AG04450 (cell line): Measurements from ENCODE around the gene CCL11. TPM values are rescaled to one million over a fixed set of nuclear protein-coding genes. Genes with fewer than 3 reads are reported as not detected.
A peak's percentile ranks its signal among the peaks of the same experiment; 100 is the strongest.

Source experiments
- CTCF ChIA-PET: fragments of 300-600, 350-600 bp; formaldehyde crosslinking; extraction: SDS; loops from one replicate; lab custom pipeline; 2022; ENCODE audit warnings: antibody characterized with exemption, inconsistent platforms; lab: Charles Lee
- POLR2A ChIA-PET: fragments of 350-600 bp; formaldehyde crosslinking; extraction: SDS; loops from one replicate; lab custom pipeline; 2021; ENCODE audit warnings: antibody characterized with exemption, inconsistent platforms; lab: Yijun Ruan, JAX
- DNase-seq: peaks from one replicate; pipeline ENCODE4 v3.0.0-alpha.2; 2011; ENCODE audit warnings: low read depth, low spot score
- H3K27ac ChIP-seq: one replicate; pipeline ENCODE4 v1.5.1; 2012; ENCODE audit warnings: low read depth, low read length, control low read depth
- H3K27me3 ChIP-seq: one replicate; pipeline ENCODE4 v1.6.0; 2012; ENCODE audit warnings: low read length; ENCODE audit not compliant: control insufficient read depth, insufficient read depth
- H3K4me3 ChIP-seq: 2 replicates; pipeline ENCODE4 v1.5.1; 2011; ENCODE audit warnings: mild to moderate bottlenecking, low read depth, low read length, control low read depth
- H3K9me3 ChIP-seq: 2 replicates; pipeline ENCODE4 v1.5.1; 2012; ENCODE audit warnings: low read length; ENCODE audit not compliant: control insufficient read depth, insufficient read depth
- polyA plus RNA-seq: library from polyadenylated mRNA; depleted of rRNA; stranded (reverse); fragments of >200 nt; gene quantifications from 2 replicates; pipeline ENCODE4 v1.2.3, GENCODE V29; 2011
- TF ChIP-seq, protein P1 (sequence below): IDR thresholded peaks from 2 replicates; pipeline ENCODE4 v1.5.1; 2011; ENCODE audit warnings: low read depth, low read length, control low read depth, inconsistent platforms

Gene CCL11
- polyA plus RNA-seq, 1 experiment: 0.73 TPM

DNA sequence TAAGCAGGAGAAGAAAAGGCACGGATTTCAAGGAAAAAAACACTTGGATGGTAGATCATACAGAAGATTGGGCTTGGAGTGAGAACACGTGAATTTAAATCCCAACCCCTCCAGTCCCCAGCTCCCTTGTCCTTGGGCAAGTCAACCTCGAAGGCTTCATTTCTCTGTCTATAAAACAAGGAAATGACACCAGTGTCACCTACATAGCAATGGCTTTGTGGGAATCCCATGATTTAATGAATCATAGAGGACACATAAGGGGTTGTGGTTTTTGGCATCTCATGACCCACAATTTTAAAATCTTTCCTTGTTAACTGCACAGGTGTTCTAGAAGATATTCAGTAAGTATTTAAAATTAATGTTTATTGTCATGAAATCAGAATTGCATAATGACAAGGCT is 38.7 kb upstream of the CCL11 start:
- H3K9me3 ChIP-seq: no peaks in the 10 kb centered on the region
- H3K27ac ChIP-seq: no peak overlapping the region
- no peak overlapping the region for H3K4me3 ChIP-seq
- ChIA-PET POLR2A (no interaction called here), CTCF (interaction anchor here (1.4 to 1.5 kb wide), 2 partner anchors 47 to 115 kb away, joined by 5 read pairs; no protein-coding TSS in a partner anchor)
- no peaks in the 10 kb centered on the region for H3K27me3 ChIP-seq
- no peak for DNase-seq
- TF ChIP-seq, protein P1, sequence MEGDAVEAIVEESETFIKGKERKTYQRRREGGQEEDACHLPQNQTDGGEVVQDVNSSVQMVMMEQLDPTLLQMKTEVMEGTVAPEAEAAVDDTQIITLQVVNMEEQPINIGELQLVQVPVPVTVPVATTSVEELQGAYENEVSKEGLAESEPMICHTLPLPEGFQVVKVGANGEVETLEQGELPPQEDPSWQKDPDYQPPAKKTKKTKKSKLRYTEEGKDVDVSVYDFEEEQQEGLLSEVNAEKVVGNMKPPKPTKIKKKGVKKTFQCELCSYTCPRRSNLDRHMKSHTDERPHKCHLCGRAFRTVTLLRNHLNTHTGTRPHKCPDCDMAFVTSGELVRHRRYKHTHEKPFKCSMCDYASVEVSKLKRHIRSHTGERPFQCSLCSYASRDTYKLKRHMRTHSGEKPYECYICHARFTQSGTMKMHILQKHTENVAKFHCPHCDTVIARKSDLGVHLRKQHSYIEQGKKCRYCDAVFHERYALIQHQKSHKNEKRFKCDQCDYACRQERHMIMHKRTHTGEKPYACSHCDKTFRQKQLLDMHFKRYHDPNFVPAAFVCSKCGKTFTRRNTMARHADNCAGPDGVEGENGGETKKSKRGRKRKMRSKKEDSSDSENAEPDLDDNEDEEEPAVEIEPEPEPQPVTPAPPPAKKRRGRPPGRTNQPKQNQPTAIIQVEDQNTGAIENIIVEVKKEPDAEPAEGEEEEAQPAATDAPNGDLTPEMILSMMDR: no peak

DNA sequence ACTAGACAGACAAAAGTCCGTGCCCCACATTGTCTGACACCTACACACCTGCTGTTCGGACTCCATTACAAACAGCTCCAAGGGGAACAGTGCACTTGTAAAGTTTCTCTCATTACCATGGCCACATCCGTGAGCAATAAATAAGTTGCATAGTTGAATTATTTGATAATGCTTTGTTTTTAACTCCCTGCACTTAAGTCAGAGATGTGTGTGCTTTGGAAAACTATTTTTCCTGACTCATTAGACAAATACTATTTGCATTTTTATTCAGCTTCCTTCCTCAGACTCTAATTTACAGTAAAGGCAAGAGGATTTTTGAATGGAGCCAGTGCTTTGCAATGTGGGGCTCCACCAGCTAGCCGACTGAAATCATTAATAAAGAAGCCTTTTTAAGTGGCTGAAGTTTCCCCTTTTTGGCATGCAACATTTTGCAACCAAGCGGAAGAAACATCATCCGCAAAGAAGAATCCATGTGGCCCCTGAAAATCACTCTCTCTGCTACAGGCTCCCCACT is 37.0 kb upstream of the CCL11 start:
- H3K27me3 ChIP-seq: no peaks in the 10 kb centered on the region
- peak; percentile 62 for DNase-seq
- CTCF ChIA-PET: interaction anchor here (1.2 to 3.7 kb wide), 4 partner anchors 48 to 113 kb away, joined by 3 to 46 read pairs (median 5); no protein-coding TSS in a partner anchor
- TF ChIP-seq, protein P1: no peak
- POLR2A ChIA-PET: interaction anchor here (1.0 to 2.0 kb wide), 3 partner anchors 10 to 27 kb away, joined by 3 to 7 read pairs (median 6); no protein-coding TSS in a partner anchor
- H3K27ac ChIP-seq: peak overlapping the region; percentile 85
- no peaks in the 10 kb centered on the region for H3K9me3 ChIP-seq
- no peak overlapping the region for H3K4me3 ChIP-seq

DNA sequence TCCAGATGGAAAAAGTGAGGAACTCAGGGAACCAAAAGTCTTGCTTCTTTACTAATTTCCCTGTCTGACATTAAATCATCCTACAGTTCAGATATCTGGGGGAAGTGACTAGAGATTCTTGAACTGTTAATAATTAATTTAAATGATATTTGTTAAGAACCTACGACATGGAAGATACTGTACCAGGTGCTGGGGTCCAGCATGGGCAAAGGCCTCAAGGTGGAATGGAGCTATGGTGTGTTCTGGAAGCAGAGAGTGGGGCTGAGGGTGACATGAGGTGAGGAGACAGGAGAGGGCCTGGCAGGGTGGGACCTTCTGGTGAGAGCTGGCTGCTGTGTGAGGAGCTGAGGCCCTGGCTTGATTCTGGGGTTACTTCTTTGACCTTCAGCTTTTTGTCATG is 36.5 kb upstream of the CCL11 start:
- Histone ChIP-seq H3K9me3 (no peaks in the 10 kb centered on the region), H3K27ac (peak overlapping the region; percentile 85), H3K4me3 (no peak overlapping the region), H3K27me3 (no peaks in the 10 kb centered on the region)
- DNase-seq: no peak
- ChIA-PET CTCF (interaction anchor here (1.2 to 3.7 kb wide), 4 partner anchors 48 to 112 kb away, joined by 3 to 46 read pairs (median 5); no protein-coding TSS in a partner anchor), POLR2A (interaction anchor here (1.0 to 2.0 kb wide), 3 partner anchors 10 to 27 kb away, joined by 3 to 7 read pairs (median 6); no protein-coding TSS in a partner anchor)
- TF ChIP-seq, protein P1: no peak

DNA sequence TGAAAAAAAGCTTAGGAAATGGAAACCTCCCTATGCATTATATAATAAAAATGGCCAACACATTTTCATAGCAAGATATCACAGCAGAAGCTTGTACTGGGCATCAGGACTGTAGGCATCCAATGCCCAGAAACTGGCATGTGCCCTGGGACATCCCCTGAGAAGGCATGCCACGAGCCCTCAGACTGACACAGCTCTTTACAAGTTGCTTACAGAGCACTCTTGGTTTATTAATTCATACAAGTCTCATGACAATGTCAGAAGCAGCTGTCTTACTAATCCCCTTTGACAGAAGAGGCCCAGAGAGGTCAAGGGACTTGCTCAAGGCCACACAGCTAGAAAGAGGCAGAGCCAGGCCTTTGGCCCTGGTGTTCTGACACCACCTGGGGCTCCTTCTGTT is 36.1 kb upstream of the CCL11 start:
- TF ChIP-seq, protein P1: no peak

DNA sequence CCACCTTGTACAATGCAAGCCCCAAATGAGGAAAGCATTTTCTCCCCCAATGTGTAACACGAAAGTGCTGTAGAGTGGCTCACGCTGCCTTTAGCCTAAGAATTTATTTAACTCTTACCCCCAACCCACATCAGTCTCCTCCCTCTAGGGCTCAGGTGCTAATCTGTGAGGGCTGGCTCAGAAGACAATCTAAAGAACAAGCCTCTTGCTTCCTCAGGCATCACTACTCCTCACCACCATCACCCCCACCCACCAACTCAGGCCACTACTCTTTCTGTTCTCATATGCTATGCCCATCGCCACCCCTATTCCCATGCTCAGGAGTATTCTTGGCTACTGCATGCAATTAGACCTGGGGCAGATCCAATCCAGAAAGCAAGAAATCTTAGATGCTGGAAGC is 34.4 kb upstream of the CCL11 start:
- no peak for DNase-seq
- CTCF ChIA-PET: interaction anchor here (2.3 kb wide), 2 partner anchors 50 to 110 kb away, joined by 17 to 40 read pairs; no protein-coding TSS in a partner anchor
- H3K9me3 ChIP-seq: no peaks in the 10 kb centered on the region
- TF ChIP-seq, protein P1: no peak
- peak overlapping the region; percentile 21 for H3K27ac ChIP-seq
- H3K4me3 ChIP-seq: no peak overlapping the region
- POLR2A ChIA-PET: no interaction called here
- no peaks in the 10 kb centered on the region for H3K27me3 ChIP-seq

More for the DNA sequence above, 36.1 kb upstream of the CCL11 start:
- no peak for DNase-seq
- ChIA-PET CTCF (interaction anchor here (1.2 to 3.7 kb wide), 4 partner anchors 49 to 112 kb away, joined by 3 to 46 read pairs (median 5); no protein-coding TSS in a partner anchor), POLR2A (interaction anchor here (1.7 to 2.0 kb wide), 2 partner anchors 11 to 26 kb away, joined by 6 to 7 read pairs; no protein-coding TSS in a partner anchor)
- Histone ChIP-seq H3K27ac (peak overlapping the region; percentile 85), H3K9me3 (no peaks in the 10 kb centered on the region), H3K27me3 (no peaks in the 10 kb centered on the region), H3K4me3 (no peak overlapping the region)
